NCI-H146 treated with DMSO at 0.1 percent for 48 hours (cell line): ENCODE measurements around the gene JAZF1.

Experiments
- DNase-seq: peaks from one replicate; lab custom pipeline; 2025; ENCODE audit not compliant: unreplicated experiment; lab: John Stamatoyannopoulos, UW

The JAZF1 gene

DNA sequence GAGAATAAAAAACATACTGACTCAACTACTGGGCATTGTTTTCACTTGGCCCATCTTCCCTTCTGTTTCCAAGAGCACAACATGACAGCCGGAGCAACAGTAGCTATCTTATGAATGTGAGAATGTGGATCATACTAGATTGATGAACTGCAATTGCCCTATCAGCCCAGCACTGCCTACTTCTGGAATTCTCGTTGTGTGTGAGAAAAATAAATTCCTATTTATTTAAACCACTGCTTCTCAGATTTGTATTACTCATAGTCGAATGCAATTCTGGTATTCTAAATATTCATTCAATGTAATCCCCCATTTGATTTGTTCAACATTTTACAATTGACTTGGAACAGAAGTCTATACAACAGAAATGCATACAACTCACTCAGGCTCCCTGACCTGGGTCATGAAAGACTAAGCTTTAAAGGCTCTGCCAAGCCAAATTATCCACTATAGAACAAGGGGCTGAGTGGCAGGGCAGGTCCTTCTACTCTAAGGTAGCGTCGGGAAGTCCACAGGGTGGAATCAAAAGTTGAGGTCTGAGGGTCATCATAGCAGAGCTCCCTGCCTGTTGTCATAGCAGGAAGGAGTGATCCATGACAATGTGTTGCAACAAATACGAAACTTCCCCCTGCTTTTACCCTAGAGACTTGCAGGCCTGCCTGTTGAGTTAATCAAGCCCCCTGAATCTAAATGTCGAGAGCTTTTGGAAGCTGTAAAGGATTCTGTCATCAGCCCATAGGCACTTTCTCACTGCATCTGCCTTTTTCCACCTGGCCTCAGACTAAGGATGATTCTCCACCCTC, 12.4 kb upstream of the JAZF1 start:
- no peak for DNase-seq

DNA sequence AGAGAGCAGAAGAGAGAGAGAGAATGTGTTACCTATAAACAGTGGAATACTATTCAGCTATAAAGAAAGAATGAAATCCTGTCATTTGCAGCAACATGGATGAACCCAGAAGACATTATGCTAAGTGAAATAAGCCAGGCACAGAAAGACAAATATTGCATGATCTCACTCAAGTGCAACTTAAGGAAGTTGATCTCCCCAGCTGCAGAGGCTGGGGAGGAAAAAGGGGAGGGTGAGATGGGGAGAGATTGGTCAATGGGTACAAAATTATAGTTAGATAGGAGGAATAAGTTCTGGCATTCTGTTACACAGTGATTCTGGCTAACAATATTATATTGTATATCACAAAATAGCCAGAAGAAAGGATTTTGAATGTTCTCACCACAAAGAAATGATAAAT, 11.2 kb upstream of the JAZF1 start:
- DNase-seq, result no peak

GRCh38 chr7:28191184-28191583, 10.6 kb upstream of the JAZF1 start:
- DNase-seq, result no peak

GRCh38 chr7:28190077-28190710, 9.6 kb upstream of the JAZF1 start:
- DNase-seq, result no peak

DNA sequence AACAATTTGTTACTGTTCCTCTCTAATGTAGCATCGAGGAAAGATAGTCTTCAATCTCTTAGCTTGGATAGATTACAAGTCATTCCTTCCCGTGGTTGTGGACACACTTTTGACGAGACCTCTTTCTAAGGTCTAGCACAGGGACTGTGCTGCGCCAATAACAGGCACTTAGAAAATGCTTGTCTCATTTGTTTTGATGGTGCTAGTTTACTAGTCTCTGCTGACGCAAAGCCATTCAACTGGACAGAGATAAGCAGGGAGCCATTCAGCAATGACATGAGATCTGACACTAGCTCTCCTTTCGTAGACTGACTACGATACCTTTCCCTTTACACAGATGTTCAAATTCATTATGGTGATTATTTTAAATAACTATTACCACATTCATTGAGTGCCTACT, 6.4 kb upstream of the JAZF1 start:
- DNase-seq, result no peak

- no peak for DNase-seq
Measured at GRCh38 chr7:28183627-28184026, 3.0 kb upstream of the JAZF1 start.

- DNase-seq, result no peak
Measured at GRCh38 chr7:28182071-28182471, 1.5 kb upstream of the JAZF1 start.

DNA sequence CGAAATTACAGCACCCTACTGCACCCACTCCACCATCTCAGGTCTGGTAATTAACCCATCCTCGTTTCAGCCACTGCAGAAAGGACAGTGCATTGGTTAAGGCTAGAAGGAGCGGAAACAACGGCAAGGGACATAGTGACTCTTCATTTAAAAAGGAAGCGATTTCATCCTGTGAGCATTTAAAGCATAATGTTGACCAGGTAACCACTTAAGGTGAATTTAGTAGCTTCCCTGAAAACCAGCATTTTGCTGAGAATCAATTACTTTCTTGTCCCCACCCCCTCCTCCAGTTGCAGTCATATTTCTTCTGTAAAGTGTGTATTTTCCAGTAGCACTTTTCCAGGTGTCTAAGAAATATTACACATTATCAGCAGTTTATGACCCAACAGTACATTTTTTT, 821 bp upstream of the JAZF1 start:
- no peak for DNase-seq

GRCh38 chr7:28180031-28180363, 598 bp downstream of the JAZF1 start:
- no peak for DNase-seq

DNA sequence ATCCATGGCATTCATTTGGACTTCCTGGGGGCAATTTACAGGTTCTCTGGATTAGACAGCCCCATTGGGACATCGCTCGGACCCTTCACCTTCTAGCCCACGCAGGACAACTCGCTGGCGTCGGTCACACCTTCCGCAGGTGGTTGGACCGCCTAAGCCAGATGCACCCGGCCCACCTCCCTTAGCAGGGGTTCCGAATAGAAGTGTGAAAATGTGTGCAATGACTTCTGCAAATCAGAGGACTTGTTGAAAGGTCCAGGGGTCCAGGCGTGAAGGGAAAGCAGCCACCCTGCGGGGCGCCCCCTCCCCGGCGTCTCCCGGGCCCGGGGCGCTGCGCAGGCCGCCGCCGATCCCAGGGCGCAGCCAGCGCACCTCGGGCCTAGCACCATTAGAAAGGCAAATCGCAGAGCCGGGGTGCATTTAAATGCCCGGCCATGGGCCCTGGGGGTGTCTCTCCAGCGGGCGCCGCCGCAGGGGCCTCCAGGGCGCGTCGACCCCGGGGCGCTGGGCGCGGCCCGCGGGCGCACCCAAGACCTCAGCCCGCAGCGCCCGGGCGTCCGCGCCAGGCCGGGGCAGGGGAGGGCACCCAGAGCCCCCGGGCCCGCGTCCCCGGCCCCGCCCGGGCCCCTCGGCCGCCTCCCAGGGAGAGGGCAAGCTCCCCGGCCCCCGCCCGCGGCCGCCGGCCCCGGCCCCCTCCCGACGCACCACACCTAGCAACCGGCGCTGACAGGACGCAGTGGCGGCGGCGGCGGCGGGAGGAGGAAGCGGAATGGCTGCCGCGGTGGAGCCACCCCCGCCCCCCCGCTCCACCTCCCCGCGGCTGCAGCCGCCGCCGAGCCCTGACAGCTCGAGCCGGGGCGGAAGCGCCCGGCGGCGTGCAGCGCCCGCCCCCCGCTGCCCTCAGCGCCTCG, 1.2 kb downstream of the JAZF1 start:
- peak; percentile 50 for DNase-seq

- DNase-seq, result no peak
Measured at GRCh38 chr7:28178599-28178998, 2.0 kb downstream of the JAZF1 start.

DNA sequence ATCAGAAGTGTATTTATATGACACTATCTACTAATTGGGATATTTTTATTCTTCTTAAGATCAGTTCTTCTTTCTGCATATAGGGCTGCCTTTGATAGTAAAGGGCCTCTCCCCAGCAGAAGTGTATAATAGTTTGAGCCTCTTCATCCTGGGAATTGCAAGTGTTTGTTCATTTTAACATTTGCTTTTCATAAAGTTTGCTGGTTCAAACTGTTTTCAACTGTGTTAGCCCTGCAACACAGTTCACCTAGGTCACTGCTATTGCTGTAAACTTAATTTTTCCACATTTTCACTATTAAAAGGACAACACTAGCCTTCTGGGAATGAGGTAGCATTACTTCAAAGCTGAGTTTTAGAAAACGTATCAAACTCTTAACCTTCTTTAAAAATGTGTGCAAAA, 2.8 kb downstream of the JAZF1 start:
- no peak for DNase-seq

- no peak for DNase-seq
Measured at GRCh38 chr7:28176645-28177044, 4.0 kb downstream of the JAZF1 start.

DNA sequence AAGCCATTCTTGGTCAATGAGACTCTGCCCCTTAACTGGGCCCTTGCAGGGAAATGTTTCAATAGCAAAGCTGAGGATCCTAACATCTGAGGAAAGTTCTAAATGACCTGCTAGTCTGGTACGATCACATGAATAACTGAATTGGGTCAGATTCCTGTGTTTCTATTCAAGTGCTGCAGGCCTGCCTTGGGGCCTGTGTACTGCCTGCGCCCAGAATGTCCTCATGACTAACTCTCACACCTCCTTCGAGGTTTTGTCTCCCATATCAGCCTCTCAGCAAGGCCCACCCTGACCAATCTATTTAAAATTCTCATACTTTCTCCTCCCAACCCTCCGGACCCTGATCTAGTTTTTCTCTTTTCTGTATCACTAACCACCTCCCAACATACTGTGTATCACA, 4.4 kb downstream of the JAZF1 start:
- no peak for DNase-seq

GRCh38 chr7:28174901-28175661, 5.5 kb downstream of the JAZF1 start:
- DNase-seq, result no peak

DNA sequence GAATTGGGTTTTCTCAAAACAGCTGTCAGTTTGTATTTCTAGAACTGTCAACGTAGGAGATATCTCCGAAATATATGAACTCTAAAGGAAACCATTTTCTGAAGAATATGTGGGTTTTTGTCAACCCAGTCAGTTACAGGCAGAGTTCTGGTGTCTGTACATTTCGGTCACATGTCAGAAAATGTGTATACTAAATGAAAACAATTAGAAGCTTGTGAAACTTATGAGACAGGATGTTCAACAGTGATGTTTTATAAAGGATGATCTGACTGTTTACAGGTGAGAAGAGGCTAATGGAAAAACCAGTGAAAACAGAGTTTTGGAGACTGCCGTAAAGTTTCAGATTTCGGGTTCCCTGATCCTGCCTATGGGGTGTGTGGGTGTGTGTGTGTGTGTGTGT, 6.2 kb downstream of the JAZF1 start:
- DNase-seq, result no peak

GRCh38 chr7:28173531-28173930, 7.1 kb downstream of the JAZF1 start:
- DNase-seq, result no peak

DNA sequence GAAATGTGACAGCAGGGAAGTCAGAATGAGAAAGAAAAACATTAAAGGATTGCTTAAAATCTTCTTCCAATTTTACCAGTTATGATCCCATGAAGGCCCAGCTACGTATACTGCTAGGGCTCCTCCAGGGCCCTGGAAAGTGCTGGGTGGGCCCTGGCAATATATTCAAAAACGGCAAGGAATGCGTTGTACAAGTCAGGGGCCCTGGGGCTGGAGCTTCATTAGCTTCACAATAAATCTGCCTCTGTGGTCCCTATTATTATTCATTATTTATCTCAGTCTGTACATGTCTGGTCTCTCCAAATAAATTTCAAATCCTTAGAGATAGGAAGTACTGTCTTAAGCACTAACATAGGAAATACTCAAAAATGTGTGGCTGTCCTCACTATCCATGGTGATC, 7.6 kb downstream of the JAZF1 start:
- DNase-seq, result no peak

DNA sequence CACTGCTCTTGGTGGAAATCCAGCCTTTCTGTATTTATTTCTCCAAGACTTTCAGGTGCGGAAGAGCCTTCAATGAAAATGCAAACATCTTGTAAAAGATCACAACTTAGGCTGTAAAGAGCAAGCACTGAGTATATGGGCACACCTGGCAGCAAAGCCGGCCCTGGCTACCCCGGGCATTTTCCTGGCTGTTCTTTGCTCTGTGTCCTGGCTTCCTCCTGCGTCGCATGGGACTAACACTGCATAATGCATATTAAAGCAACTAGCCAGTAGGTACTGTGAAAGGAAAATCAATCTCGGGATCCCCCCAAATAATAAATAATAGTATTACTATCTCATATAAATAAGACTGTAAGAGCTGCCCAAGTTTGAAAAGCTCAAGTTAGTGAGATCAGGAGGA, 9.9 kb downstream of the JAZF1 start:
- DNase-seq, result no peak

GRCh38 chr7:28169230-28169629, 11.4 kb downstream of the JAZF1 start:
- no peak for DNase-seq
